Suprapubic skin (tissue), 4 donors: ENCODE measurements around the gene IGF2BP2. TPM values are rescaled to one million over a fixed set of nuclear protein-coding genes. Genes with fewer than 3 reads are reported as not detected.

Experiments used
- DNase-seq, 2 donors: peaks; one replicate each; pipeline ENCODE4 v3.0.0-alpha.2; 2019; ENCODE audit warnings: low spot score in 2 of 2
- H3K27ac ChIP-seq: fragments of 200-600 bp; sonication (generic); one replicate; pipeline ENCODE4 v1.5.1; 2019
- H3K27me3 ChIP-seq: fragments of 200-600 bp; sonication (generic); one replicate; pipeline ENCODE4 v1.5.1; 2019
- H3K36me3 ChIP-seq: fragments of 200-600 bp; sonication (generic); one replicate; pipeline ENCODE4 v1.5.1; 2019
- H3K4me1 ChIP-seq: fragments of 200-600 bp; sonication (generic); one replicate; pipeline ENCODE4 v1.5.1; 2019
- H3K4me3 ChIP-seq: fragments of 200-600 bp; sonication (generic); one replicate; pipeline ENCODE4 v1.5.1; 2019; ENCODE audit warnings: mild to moderate bottlenecking
- H3K9me3 ChIP-seq: fragments of 200-600 bp; sonication (generic); one replicate; pipeline ENCODE4 v1.5.1; 2019
- CTCF ChIP-seq, 2 donors: fragments of 200-600 bp in 1 of 2; fragments of 450-650 bp in 1 of 2; sonication (generic) in 1 of 2; IDR thresholded peaks; one replicate each; pipeline ENCODE4 v1.5.1; 2016 to 2019; ENCODE audit warnings: antibody characterized with exemption in 2 of 2, mild to moderate bottlenecking in 1 of 2, moderate library complexity in 1 of 2
- EP300 ChIP-seq: sonication (generic); formaldehyde crosslinking; IDR thresholded peaks from one replicate; pipeline ENCODE4 v1.6.1; 2017; ENCODE audit warnings: antibody characterized with exemption
- POLR2A ChIP-seq, 2 donors: fragments of 450-650 bp; IDR thresholded peaks; one replicate each; pipeline ENCODE4 v1.6.1; 2017; ENCODE audit warnings: antibody characterized with exemption in 2 of 2, mild to moderate bottlenecking in 2 of 2, moderate library complexity in 2 of 2
- POLR2AphosphoS5 ChIP-seq, 3 donors: sonication (generic); formaldehyde crosslinking; IDR thresholded peaks; one replicate each; pipeline ENCODE4 v1.6.1; 2017; ENCODE audit warnings: antibody characterized with exemption in 3 of 3
- WGBS: methylation state at CpG from one replicate; pipeline ENCODE4 v1.1.5; 2018; 5-methylcytosine and 5-hydroxymethylcytosine counted together
- total RNA-seq, 4 donors: library from RNA; depleted of rRNA; stranded (reverse); fragments of >200 nt; gene quantifications; one replicate each; pipeline ENCODE4 v1.1.0, GENCODE V29; 2016

IGF2BP2 gene
- 10 to 100 TPM in 1 of 4 donors, 1 to 10 TPM in 3; 7.6 to 29.9 (median 8.4) TPM for total RNA-seq

- no peaks in the 10 kb centered on the region for H3K36me3 ChIP-seq
- H3K27ac ChIP-seq: peak within 1 kb of the TSS; percentile 75
- peaks cover 37% of the 10 kb centered on the region for H3K4me1 ChIP-seq
- H3K9me3 ChIP-seq: no peaks in the 10 kb centered on the region
- peaks cover 38% of the 10 kb centered on the region for H3K27me3 ChIP-seq
- 0% methylated on average over 5 of the region's 96 CpGs for WGBS
- H3K4me3 ChIP-seq: peak within 1 kb of the TSS; percentile 66
- TF ChIP-seq EP300: no peak
- peak in 1 of 2 donors; percentile 8 for TF ChIP-seq CTCF (IDR thresholded peaks at IDR 0.05)
- DNase-seq: peak; percentile 79 to 81
Measured at GRCh38 chr3:185825006-185825638, at the start of gene IGF2BP2. Gene IGF2BP2 (minus strand): TSS chr3:185825042. CDS start chr3:185824960, 82 bp downstream.

- no peak for DNase-seq
- H3K27me3 ChIP-seq: peaks cover 4% of the 10 kb centered on the region
- H3K4me3 ChIP-seq: no peak overlapping the region
- WGBS: 70% methylated on average over 9 of the region's 9 CpGs
- no peaks in the 10 kb centered on the region for H3K36me3 ChIP-seq
- no peak overlapping the region for H3K27ac ChIP-seq
- no peaks in the 10 kb centered on the region for H3K4me1 ChIP-seq
- no peaks in the 10 kb centered on the region for H3K9me3 ChIP-seq
- TF ChIP-seq POLR2AphosphoS5 (IDR thresholded peaks at IDR 0.05) (no peak), POLR2A (IDR thresholded peaks at IDR 0.05) (no peak), CTCF (IDR thresholded peaks at IDR 0.05) (no peak), EP300 (no peak)
Measured at GRCh38 chr3:185874119-185874518, 49.3 kb upstream of the IGF2BP2 start.

GRCh38 chr3:185867650-185868049 lies 42.8 kb upstream of the IGF2BP2 start:
- TF ChIP-seq POLR2AphosphoS5 (IDR thresholded peaks at IDR 0.05) (no peak), EP300 (no peak), CTCF (IDR thresholded peaks at IDR 0.05) (no peak), POLR2A (IDR thresholded peaks at IDR 0.05) (no peak)
- Histone ChIP-seq H3K36me3 (no peaks in the 10 kb centered on the region), H3K4me1 (no peaks in the 10 kb centered on the region), H3K4me3 (no peak overlapping the region), H3K27me3 (no peaks in the 10 kb centered on the region), H3K9me3 (no peaks in the 10 kb centered on the region), H3K27ac (no peak overlapping the region)
- 87% methylated on average over 2 of the region's 2 CpGs for WGBS
- DNase-seq: no peak

GRCh38 chr3:185866995-185867394 lies 42.2 kb upstream of the IGF2BP2 start:
- no peak overlapping the region for H3K27ac ChIP-seq
- no peaks in the 10 kb centered on the region for H3K4me1 ChIP-seq
- H3K36me3 ChIP-seq: no peaks in the 10 kb centered on the region
- DNase-seq: no peak
- TF ChIP-seq POLR2AphosphoS5 (IDR thresholded peaks at IDR 0.05) (no peak), CTCF (IDR thresholded peaks at IDR 0.05) (no peak), EP300 (no peak), POLR2A (IDR thresholded peaks at IDR 0.05) (no peak)
- no peaks in the 10 kb centered on the region for H3K9me3 ChIP-seq
- no peaks in the 10 kb centered on the region for H3K27me3 ChIP-seq
- H3K4me3 ChIP-seq: no peak overlapping the region

- TF ChIP-seq POLR2AphosphoS5 (IDR thresholded peaks at IDR 0.05) (no peak), EP300 (no peak), POLR2A (IDR thresholded peaks at IDR 0.05) (no peak), CTCF (IDR thresholded peaks at IDR 0.05) (no peak)
- no peaks in the 10 kb centered on the region for H3K27me3 ChIP-seq
- 72% methylated on average over 1 of the region's 1 CpG for WGBS
- DNase-seq: no peak
- H3K4me1 ChIP-seq: no peaks in the 10 kb centered on the region
- H3K36me3 ChIP-seq: no peaks in the 10 kb centered on the region
- H3K4me3 ChIP-seq: no peak overlapping the region
- H3K27ac ChIP-seq: no peak overlapping the region
- H3K9me3 ChIP-seq: no peaks in the 10 kb centered on the region
Measured at GRCh38 chr3:185866555-185866954, 41.7 kb upstream of the IGF2BP2 start.
